CD4-positive, alpha-beta T cell treated with Interleukin-4 for 4 hours (primary cell): ENCODE data around the gene HS3ST2.

Experiments
- DNase-seq: peaks from one replicate; pipeline ENCODE4 v3.0.0-alpha.2; 2020

Gene HS3ST2

GRCh38 chr16:22813948-22814710 lies at the start of gene HS3ST2:
HS3ST2 (plus strand) TSS chr16:22814162; CDS start chr16:22814611, 449 bp downstream.
- no peak for DNase-seq

GRCh38 chr16:22764662-22765327 lies 49.2 kb upstream of the HS3ST2 start:
- no peak for DNase-seq

- DNase-seq: no peak
These were observed 48.5 kb upstream of the HS3ST2 start for GRCh38 chr16:22765479-22765878.

- no peak for DNase-seq
These were observed 43.1 kb upstream of the HS3ST2 start for GRCh38 chr16:22770866-22771265.

- no peak for DNase-seq
These were observed 42.4 kb upstream of the HS3ST2 start for GRCh38 chr16:22771551-22771950.

- no peak for DNase-seq
These were observed 38.6 kb upstream of the HS3ST2 start for GRCh38 chr16:22775220-22775922.

GRCh38 chr16:22781480-22781879 lies 32.5 kb upstream of the HS3ST2 start:
- DNase-seq: no peak

GRCh38 chr16:22782314-22782713 lies 31.6 kb upstream of the HS3ST2 start:
- no peak for DNase-seq

- no peak for DNase-seq
These were observed 29.2 kb upstream of the HS3ST2 start for GRCh38 chr16:22784690-22785214.

GRCh38 chr16:22785552-22785951 lies 28.4 kb upstream of the HS3ST2 start:
- DNase-seq: no peak

GRCh38 chr16:22786284-22786683 lies 27.7 kb upstream of the HS3ST2 start:
- no peak for DNase-seq

GRCh38 chr16:22786691-22787090 lies 27.3 kb upstream of the HS3ST2 start:
- no peak for DNase-seq

- no peak for DNase-seq
These were observed 26.3 kb upstream of the HS3ST2 start for GRCh38 chr16:22787466-22788192.

GRCh38 chr16:22788193-22788530 lies 25.8 kb upstream of the HS3ST2 start:
- DNase-seq: no peak

GRCh38 chr16:22789281-22789945 lies 24.5 kb upstream of the HS3ST2 start:
- DNase-seq: no peak

- DNase-seq: no peak
These were observed 16.4 kb upstream of the HS3ST2 start for GRCh38 chr16:22797551-22797950.

- no peak for DNase-seq
These were observed 14.8 kb upstream of the HS3ST2 start for GRCh38 chr16:22799113-22799512.

GRCh38 chr16:22804893-22805292 lies 9.1 kb upstream of the HS3ST2 start:
- DNase-seq: no peak

GRCh38 chr16:22805326-22805725 lies 8.6 kb upstream of the HS3ST2 start:
- no peak for DNase-seq

GRCh38 chr16:22806811-22807210 lies 7.2 kb upstream of the HS3ST2 start:
- no peak for DNase-seq

GRCh38 chr16:22810226-22810625 lies 3.7 kb upstream of the HS3ST2 start:
- no peak for DNase-seq

- no peak for DNase-seq
These were observed 577 bp upstream of the HS3ST2 start for GRCh38 chr16:22813223-22813947.
